Measurements from ENCODE around the gene CENPB.

DNA sequence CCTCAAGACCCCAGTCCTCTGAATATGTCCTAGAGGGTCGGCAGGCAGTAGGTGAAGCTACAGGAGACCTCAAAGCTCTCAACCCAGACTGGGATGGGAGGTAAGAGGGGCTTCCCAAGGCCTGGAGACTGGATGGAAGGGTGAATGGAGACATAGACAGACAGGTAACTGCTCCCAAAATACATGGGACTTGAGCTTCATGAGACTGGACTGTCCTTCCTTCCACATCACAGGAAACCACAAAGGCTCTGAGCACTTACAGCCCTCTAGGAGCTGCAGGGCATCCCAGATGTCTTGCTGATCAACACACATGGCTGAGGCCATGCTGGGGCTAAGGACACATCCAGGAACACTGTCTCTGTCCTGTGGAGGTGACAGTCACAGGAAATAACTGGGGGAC, 42.5 kb downstream of the CENPB start:
- TF ChIP-seq FOXM1 (IDR thresholded peaks at IDR 0.05; ENCODE audit: borderline replicate concordance, low read depth) (no peak), TCF12 (IDR thresholded peaks at IDR 0.05; ENCODE audit: low read depth) (no peak), CEBPB (IDR thresholded peaks at IDR 0.05) (no peak), YY1 (IDR thresholded peaks at IDR 0.05; ENCODE audit: low read depth) (no peak), EGR1 (IDR thresholded peaks at IDR 0.05) (no peak)
